Activated CD8-positive, alpha-beta memory T cell treated with anti-CD3 and anti-CD28 coated beads for 36 hours (primary cell): ENCODE measurements around the gene SLX9. TPM values are rescaled to one million over a fixed set of nuclear protein-coding genes. Genes with fewer than 3 reads are reported as not detected.

Experiments
- CTCF ChIA-PET: fragments of 350-600 bp; sonication (Branson Sonifier 250); formaldehyde crosslinking; loops from one replicate; lab custom pipeline; 2021; ENCODE audit warnings: antibody characterized with exemption; lab: Charles Lee
- POLR2A ChIA-PET: fragments of 350-600 bp; sonication (Branson Sonifier 250); formaldehyde crosslinking; loops from one replicate; lab custom pipeline; 2021; ENCODE audit warnings: antibody characterized with exemption; lab: Charles Lee
- total RNA-seq, 2 experiments: library from RNA; stranded (reverse); gene quantifications; one replicate each; pipeline ENCODE4 v1.2.3, GENCODE V29; 2021

The SLX9 gene
- total RNA-seq, 2 experiments from 2014 or later: 77.1 to 83.3 TPM

DNA sequence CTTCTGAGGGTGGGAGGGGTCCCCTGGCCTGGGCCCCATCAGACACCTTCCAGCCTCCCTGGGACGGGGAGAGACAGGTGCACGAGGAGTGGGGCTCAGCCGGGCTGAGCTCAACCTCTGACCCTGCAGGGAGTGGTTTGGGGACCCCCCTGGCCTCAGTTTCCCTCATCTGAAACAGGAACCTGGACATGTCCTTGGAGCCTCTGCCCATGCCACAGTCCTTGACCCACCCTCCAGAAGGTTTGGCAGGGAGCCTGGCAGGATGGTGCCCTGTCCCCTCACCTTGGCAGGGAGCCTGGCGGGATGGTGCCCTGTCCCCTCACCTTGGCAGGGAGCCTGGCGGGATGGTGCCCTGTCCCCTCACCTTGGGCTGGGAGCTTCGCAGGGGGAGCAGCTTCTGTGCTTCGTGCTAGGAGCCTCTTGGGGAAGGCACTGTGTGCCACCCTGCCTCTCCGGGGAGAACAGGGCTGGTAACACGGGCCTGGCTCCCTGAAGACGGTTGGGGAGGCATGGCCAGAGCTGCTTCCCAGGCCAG, 58.3 kb downstream of the SLX9 start:
- POLR2A ChIA-PET: no interaction called here
- CTCF ChIA-PET: no interaction called here

DNA sequence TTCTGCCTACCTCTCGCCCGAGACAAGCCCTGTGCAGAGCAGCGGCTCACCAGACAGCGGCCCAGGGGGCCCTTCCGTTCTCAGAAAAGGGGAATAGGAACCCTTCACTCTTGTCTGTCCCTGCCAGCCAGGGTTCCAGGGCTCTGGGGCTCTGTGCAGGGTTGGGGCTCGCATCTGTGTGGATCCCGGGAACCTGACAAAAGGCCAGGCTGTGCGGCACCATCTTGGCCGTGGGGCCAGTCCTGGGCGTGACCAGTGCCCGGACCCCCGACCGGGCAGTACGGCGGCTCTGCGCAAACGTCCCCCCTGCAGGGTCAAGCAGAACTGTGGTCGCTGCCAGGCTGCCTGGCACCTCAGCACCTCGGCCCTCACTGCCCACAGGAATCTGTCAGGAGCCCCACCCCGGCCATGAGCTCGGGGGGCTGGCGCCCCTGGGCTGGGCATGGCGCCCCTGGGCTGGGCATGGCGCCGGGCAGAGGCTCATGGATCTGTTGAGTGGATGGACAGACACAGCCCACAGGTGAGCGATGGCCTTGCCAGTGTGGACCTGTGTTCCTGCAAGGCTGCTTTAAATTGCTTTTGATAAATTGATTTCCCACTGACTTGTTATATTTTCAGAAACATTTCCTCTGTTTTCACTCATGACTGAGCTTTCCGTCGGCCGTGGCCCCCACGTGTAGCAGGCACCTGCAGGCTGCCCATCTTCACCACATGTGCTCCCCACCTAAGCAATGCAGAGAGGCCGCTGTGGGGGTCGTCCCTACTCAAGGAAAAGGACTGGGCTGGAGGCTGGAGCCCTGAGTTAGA, 59.0 kb downstream of the SLX9 start:
- ChIA-PET POLR2A (no interaction called here), CTCF (no interaction called here)

DNA sequence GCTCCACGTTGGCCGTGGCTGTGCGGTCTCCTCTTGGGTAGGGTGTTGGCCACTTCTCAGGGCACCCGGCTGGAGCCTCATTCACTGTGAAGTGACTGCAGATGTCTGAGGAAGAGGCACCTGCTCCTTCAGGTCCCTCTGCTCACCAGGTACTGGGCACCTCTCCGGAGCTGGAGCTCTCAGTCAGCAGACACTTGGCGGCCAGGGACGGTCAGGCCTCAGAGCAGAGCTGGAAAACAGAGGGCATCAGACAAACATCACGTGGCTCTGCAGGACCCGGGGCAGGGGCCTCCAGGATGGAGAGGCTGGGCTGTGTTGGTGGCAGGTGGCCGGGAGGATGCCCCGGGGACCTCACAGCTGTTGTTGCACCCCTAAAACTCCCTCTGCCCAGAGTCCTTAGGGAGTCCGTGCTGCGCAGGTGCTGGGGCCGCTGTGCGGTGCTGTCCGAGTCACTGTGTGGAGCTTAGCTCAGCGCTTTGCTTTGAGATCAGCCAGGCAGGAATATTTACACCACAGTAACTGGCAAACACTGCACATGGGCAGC, 59.7 kb downstream of the SLX9 start:
- CTCF ChIA-PET: no interaction called here
- POLR2A ChIA-PET: no interaction called here

- POLR2A ChIA-PET: no interaction called here
- CTCF ChIA-PET: no interaction called here
Measured at GRCh38 chr21:44999972-45000636, 60.3 kb downstream of the SLX9 start.

- ChIA-PET CTCF (no interaction called here), POLR2A (no interaction called here)
Measured at GRCh38 chr21:45000637-45001133, 60.9 kb downstream of the SLX9 start.

DNA sequence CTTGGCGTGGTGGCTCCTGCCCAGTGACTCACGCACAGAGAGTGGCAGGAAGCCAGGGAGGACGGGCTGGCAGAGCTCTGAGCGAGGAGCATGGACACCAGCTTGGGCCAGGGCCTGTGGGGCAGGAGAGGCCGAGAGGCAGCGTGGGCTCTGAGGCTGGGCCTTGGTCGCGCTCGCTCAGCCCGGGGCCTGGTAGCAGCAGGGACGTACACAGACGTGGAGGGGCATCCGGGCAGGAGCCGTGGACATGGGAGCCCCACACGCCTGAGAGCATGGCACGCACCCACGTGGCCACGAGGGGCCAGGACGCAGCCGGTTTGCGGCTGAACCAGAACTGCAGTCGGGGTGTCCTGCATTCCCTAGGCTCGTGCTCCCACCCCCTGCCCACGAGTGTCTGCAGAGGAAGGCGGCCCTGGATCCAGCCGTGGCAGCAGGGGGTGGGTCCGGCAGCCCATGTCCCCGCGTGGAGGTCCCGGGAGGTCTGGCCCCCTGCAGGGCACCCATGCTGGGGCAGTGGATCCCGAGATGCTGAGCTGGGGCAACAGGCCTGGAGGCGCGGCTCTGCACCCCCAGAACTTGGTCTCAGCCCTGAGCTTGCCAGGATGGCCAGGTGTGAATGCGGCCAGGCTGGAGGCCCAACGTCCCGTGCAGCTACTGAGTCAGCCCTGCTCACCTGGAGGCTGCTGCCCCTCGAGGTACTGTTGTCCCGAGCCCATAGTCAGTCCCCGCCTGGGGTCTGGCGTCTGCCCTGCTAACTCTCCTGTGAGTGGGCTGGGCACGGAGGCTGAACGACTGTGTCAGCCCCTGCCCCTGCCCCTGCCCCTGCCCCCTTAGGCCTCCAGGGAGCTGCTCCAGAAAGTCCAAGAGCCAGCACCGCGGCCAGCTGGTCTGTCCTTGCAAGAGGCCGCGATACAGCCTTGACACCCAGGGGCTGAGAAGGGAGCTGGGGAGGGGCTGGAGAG, 61.6 kb downstream of the SLX9 start:
- POLR2A ChIA-PET: no interaction called here
- CTCF ChIA-PET: no interaction called here

GRCh38 chr21:45002381-45003204, 62.8 kb downstream of the SLX9 start:
- CTCF ChIA-PET: no interaction called here
- POLR2A ChIA-PET: no interaction called here

- POLR2A ChIA-PET: no interaction called here
- CTCF ChIA-PET: no interaction called here
Measured at GRCh38 chr21:45003331-45004058, 63.7 kb downstream of the SLX9 start.

DNA sequence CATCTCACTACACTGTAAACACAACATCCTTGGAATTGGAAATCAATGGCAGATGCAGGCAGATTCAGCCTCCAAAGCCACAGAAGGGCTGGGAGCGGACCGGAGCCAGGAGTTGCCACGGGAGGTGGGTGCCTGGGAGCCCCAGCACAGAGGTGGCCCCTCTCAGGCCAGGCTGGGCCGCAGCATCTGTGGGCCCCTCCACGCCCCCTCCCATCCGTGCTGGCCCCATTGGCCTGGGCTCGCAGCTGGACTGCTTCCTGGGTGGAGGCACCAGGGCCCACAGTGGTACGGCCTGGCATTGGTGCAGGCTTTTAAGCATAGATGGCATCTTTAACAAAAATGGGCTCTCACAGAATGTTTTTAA, 64.2 kb downstream of the SLX9 start:
- CTCF ChIA-PET: no interaction called here
- POLR2A ChIA-PET: no interaction called here

DNA sequence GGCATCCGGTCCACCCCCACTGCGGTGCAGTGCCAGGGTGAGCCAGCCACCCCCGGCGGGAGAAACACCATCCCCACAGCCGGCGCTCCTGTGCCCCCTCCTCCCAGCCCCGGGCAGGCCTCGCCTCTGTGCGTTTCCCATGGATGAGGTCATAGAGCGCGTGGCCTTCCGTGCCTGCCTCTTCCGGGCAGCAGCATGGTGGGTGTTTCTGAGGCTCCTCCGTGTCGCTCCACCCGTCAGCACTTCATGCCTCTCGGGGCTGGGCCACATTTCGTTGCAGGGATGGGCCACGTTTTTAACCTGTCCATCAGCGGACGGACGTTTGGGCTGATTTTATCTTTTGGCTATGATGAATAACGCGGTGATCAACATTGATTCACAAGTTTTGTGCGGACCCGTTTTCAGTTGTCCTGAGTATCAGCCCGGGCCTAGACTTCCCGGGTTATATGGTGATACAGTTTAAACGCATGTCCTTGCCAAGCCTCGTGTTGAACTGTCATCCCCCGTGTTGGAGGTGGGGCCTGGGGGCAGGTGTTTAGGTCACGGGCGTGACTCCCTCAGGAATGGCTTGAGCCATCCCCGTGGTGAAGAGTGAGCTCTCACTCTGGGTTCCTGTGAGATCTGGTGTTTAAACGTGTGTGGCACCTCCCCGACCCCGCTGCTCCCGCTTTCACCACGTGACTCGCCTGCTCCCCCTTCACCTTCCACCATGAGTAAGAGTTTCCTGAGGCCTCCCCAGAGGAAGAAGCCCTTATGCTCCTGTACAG, 64.8 kb downstream of the SLX9 start:
- ChIA-PET CTCF (no interaction called here), POLR2A (no interaction called here)

DNA sequence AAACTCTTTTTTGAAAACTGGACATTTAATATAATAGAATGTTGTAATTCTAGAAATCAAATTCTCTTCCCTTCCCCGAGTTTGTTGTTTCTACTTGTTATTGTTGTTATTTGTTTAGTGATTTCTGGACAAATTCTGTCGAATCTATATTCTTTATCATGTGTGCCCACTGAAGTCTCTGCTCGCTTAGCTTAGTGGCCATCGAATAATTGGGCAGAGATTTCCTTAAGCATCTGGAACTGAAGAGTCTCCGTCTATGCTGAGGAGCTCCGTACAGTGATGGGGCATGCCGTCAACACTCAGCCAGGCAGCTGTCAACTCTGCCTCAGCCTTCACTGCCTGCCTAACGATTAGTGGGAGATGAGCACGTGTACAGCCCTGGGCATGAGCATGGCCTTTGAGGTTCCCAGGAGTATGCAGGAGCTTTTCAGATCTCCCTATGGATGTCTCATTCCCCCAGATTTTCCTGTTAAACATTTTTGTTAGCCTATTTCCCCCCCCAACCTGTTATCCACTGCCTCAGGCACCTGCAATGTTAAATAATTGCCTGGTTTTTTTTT, 66.8 kb downstream of the SLX9 start:
- ChIA-PET POLR2A (no interaction called here), CTCF (interaction anchor here (1.7 kb wide), 1 partner anchor 25 kb away, joined by 3 read pairs; no protein-coding TSS in a partner anchor)

GRCh38 chr21:45009616-45010015, 69.8 kb downstream of the SLX9 start:
- POLR2A ChIA-PET: no interaction called here
- CTCF ChIA-PET: interaction anchor here (1.0 kb wide), 1 partner anchor 129 kb away, joined by 3 read pairs; no protein-coding TSS in a partner anchor

DNA sequence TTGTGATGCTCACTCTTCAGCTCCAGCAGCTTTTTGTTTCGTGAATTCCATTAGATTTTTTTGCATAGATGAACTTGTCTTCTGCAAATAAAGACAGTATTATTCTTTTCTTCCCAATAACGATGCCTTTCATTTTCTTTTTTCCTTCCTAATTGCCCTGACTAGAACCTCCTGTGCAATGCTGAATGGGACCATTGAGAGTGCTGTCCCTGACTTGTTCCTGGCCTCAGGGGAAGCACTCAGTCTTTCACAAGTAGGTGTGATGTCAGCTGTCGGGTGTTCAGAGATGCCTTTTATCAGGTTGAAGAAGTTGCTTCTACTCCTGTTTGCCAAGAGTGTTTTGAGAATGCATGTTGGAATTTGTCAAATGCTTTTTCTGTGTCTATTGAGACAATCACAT, 70.3 kb downstream of the SLX9 start:
- CTCF ChIA-PET: interaction anchor here (1.0 kb wide), 1 partner anchor 128 kb away, joined by 3 read pairs; no protein-coding TSS in a partner anchor
- POLR2A ChIA-PET: no interaction called here

GRCh38 chr21:45010860-45011259, 71.0 kb downstream of the SLX9 start:
- ChIA-PET CTCF (interaction anchor here (1.0 kb wide), 1 partner anchor 128 kb away, joined by 3 read pairs; no protein-coding TSS in a partner anchor), POLR2A (no interaction called here)

DNA sequence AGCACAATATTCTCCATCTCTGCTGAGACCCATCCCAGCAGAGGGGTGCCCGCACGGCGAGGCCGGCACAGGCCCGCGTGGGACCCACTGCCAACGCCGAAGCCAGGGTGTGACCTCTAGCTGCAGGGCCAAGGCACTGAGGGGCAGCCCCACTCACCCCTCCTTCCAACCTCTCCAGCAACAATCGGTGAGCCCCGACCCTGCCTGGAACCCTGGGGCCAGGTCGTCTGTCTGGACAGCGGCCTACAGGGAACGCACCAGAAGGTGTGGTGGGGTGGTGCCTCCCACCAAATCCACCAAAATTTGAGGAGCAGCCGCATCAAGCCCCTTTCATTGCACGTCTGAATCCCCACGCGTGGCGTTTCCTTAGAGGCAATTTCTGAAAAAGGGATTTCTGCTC, 71.6 kb downstream of the SLX9 start:
- POLR2A ChIA-PET: no interaction called here
- CTCF ChIA-PET: no interaction called here

- ChIA-PET CTCF (no interaction called here), POLR2A (no interaction called here)
Measured at GRCh38 chr21:45011911-45012661, 72.3 kb downstream of the SLX9 start.
